22Rv1 (cell line): ENCODE measurements around the gene LRRC8D.

ENCODE experiments used
- H3K27ac ChIP-seq: fragments of 450-650 bp; 2 replicates; pipeline ENCODE4 v1.5.1; 2017
- CTCF ChIP-seq: fragments of 450-650 bp; IDR thresholded peaks from 2 replicates; pipeline ENCODE4 v1.5.1; 2017; ENCODE audit warnings: mild to moderate bottlenecking
- ZFX ChIP-seq: fragments of 450-650 bp; IDR thresholded peaks from 2 replicates; pipeline ENCODE4 v1.6.1; 2017; ENCODE audit warnings: antibody characterized with exemption, borderline replicate concordance

The LRRC8D gene

GRCh38 chr1:89965193-89965768, 144.4 kb downstream of the LRRC8D start:
- no peak overlapping the region for H3K27ac ChIP-seq

DNA sequence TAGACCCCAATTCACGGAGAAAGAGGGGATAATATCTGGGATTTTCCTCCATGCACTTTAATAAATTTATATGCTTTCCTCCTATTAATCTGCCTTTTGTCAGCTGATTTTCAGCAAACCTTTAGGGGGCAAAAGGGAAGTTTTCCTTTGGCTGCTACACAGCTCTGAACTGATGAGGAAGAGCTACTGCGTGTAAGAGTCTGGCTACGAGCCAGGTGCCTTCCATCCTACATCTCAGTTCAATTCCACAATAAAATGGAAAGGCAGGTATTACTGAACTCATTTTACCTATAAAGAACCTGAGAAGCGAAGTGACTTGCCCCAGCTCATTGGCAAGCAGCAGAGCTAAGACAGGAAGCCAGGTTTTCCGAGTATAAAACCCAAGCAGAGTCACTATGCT, 145.8 kb downstream of the LRRC8D start:
- H3K27ac ChIP-seq = no peak overlapping the region
- TF ChIP-seq CTCF (no peak), ZFX (no peak)

More at GRCh38 chr1:89965193-89965768, 144.4 kb downstream of the LRRC8D start:
- no peak for TF ChIP-seq CTCF
- TF ChIP-seq ZFX = no peak

GRCh38 chr1:89971600-89971999, 150.8 kb downstream of the LRRC8D start:
- H3K27ac ChIP-seq = no peak overlapping the region
- TF ChIP-seq CTCF (no peak), ZFX (no peak)

GRCh38 chr1:89972024-89972423, 151.2 kb downstream of the LRRC8D start:
- H3K27ac ChIP-seq = no peak overlapping the region
- TF ChIP-seq ZFX (no peak), CTCF (no peak)

DNA sequence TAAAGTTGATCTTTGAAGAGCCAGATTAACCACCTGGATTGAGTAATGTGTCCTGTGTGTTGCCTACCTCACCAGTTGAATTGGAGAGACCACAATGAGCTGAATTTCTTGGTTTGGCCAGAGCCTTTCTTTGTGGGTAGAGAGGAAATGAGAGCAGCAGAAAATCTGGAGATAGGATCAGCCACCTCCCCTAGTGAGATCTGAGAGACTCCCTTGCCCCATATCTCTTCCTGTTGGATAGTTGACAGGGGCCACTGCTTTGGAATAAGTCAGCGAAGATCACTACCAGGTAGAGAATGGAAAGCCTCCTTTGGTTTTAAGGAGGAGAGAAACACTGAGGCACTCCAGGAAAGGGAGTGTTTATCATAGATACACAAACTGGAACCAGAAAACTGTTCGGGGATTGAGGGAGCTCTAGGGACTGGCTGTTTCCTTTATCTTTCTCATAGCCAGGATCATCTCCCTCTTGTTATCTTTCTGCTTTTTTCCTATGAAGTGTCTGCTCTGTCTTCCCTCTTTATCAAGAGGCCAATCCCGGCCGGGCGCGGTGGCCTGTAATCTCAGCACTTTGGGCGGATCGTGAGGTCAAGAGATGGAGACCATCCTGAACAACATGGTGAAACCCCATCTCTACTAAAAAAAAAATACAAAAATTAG, 152.8 kb downstream of the LRRC8D start:
- no peak overlapping the region for H3K27ac ChIP-seq
- TF ChIP-seq ZFX = no peak
- no peak for TF ChIP-seq CTCF

- H3K27ac ChIP-seq = no peak overlapping the region
- no peak for TF ChIP-seq ZFX
- TF ChIP-seq CTCF = no peak
Observed at GRCh38 chr1:89974256-89974655, 153.4 kb downstream of the LRRC8D start.

GRCh38 chr1:89974696-89975470, 154.1 kb downstream of the LRRC8D start:
- H3K27ac ChIP-seq = no peak overlapping the region
- TF ChIP-seq ZFX (no peak), CTCF (no peak)
